Activated naive CD4-positive, alpha-beta T cell (primary cell): ENCODE data around the gene RSPH3.
"Not testable (repeated sequence)": the region's sequence is repeated elsewhere in the genome, so short reads cannot be mapped to it uniquely, and the experiment has no call there.

Source experiments
- DNase-seq, 4 experiments: peaks; one replicate each; lab custom pipeline; 2025; lab: John Stamatoyannopoulos, UW

Gene RSPH3

GRCh38 chr6:159023893-159024292 lies 23.9 kb upstream of the RSPH3 start:
- no peak for DNase-seq

DNA sequence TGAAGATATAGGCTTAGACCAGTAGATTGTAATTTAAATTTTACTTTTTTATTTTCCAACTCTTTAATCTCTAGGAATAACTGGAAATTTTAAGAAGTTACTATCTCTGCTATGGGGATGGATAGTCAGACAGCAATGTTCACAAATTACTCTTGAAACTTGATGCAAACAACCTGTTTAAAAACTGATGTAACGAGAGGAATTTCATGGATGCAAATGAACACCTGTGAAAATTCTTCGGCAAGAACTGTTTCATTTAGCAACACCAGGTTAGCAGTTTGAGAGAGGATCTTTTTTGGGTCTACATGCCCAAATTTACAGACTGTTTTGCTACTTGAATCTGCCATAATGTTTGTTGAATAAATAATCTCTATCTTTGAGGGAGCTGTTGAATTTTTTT lies 20.0 kb upstream of the RSPH3 start:
- DNase-seq, result no peak

GRCh38 chr6:159017757-159018559 lies 18.0 kb upstream of the RSPH3 start:
- no peak for DNase-seq

DNA sequence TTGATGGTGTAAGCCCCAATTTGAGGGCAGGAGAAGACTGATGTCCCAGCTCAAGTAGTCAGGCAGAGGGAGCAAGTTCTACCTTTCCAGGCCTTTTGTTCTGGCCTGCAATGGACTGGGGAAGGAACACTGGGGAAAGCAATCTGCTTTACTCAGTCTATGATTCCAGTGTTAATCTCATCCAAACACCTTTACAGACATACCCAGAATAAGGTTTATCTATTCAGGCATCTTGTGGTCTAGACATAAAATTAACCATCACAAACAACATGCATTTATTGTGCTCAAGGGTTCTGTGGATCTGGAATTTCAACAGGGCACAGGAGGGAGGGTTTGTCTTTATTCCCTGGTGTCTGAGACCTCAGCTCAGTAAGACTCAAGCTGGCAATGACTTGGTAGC lies 14.4 kb upstream of the RSPH3 start:
- no peak for DNase-seq

- DNase-seq, result no peak
Observed at GRCh38 chr6:159013229-159013628, 13.2 kb upstream of the RSPH3 start.

- DNase-seq, result no peak
Observed at GRCh38 chr6:159012201-159012600, 12.2 kb upstream of the RSPH3 start.

GRCh38 chr6:159010037-159010612 lies 10.1 kb upstream of the RSPH3 start:
- not testable (repeated sequence) for DNase-seq

GRCh38 chr6:159008656-159009288 lies 8.8 kb upstream of the RSPH3 start:
- no peak for DNase-seq

DNA sequence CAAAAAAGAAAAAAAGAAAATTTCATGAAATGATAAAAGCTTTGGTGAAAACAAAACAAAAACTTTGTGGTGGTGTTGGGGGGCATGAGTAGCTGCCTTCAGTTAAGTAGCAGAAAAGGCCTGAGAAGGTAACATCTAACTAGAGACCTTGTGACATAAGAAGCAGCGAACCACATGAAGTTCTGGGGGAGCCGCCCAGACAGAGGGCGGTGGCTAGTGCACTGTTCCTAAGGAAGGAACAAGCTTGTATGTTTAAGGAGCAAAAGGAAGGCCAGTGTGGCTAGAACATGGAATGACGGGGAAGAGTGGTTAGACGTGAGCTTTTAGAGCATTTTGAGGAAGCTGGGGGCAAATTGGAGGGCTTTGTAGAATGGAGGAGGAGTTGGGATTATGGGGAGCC lies 7.5 kb upstream of the RSPH3 start:
- no peak for DNase-seq

DNA sequence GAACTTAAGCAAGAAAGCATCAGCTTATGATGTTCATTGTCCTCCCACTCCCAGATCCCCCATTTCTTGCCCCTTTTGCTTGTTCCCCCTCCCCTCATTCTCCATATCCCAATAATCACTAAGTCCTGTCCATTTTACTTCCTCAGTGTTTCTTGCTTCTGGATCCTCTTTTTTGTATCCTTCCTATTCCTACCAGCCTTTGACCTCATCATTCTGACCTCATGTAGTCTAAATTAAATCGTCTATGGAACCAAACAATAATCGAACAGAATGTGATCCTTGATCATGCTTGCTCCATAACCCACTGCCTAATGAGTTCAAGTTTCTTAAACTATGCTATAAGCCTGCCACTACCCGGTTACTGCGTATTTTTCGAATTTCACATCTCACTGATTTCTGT lies 5.4 kb upstream of the RSPH3 start:
- no peak for DNase-seq

- DNase-seq, result no peak
Observed at GRCh38 chr6:159004592-159004991, 4.6 kb upstream of the RSPH3 start.

DNA sequence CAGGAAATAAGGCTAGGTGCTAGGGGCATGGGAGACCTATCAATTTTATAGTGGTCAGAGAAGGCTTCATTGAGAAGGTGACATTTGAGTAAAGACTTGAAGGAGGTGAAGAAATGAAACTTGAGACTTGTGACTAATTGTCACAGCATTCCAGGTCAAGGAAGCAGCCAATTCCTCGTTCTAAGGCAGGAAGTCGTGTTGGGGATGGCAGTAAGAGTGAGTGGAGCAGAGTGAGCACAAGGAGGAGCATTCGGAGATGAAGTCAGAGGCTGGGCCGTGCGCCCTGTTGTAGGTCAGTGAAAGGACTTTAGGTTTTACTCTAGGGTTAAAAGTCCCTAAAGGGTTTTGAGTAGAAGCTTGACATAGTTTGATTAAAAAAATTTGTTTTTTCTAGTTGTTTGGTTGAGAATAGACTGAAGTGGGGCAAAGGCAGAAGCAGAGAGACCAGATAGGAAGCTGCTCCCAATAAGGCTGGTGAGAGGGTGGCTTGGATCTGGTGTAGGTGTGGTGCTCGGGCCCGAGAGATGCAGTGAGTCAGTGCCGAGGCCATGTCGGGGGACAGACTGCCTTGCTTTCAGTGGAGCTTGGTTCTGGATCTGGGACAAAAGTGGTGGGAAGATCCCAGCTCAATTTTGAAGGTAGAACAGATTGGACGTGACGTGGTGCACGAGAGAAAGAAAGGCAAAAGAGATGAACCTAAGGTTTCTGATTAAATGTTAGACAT lies 2.6 kb upstream of the RSPH3 start:
- DNase-seq, result no peak

DNA sequence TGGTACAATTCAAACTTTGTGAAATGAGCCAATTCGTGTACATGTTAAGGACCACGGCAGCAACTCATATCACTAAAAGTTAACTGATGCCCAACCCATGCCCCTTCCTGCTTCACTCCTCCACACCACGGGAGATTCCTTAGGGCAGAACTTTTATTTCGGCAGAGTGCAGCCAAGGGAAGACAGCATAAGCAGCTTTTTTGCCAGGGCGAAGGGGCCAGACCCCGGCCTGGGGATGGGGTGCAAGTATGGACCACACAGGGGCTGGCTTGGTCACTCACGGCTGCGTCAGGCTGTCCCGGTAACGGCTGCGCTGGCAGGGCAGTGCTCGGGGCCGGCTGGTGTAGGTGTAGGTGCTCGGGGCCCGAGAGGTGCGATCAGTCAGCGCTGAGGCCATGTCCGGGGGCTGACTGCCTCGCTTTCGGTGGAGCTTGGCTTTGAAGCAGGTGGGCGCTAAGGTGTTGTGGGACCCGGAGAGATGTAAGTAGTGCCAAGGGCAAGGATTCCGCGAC lies 792 bp downstream of the RSPH3 start:
- DNase-seq, result no peak

DNA sequence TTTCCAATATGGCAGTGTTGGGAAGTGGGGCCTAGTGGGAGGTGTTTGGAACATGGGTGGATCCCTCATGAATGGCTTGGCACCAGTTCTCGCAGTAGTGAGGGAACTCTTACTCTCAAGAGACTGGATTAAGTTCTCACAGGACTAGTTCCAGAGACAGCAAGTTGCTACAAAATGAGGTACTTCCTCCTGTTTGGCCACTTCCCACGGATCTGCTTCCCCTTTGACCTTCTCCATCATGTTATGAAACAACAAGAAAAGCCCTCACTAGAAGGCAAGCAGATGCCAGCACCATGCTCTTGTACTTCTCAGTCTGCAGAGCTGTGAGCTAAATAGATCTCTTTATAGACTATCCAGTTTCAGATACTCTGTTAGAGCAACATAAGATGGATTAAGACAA lies 3.1 kb downstream of the RSPH3 start:
- no peak for DNase-seq

DNA sequence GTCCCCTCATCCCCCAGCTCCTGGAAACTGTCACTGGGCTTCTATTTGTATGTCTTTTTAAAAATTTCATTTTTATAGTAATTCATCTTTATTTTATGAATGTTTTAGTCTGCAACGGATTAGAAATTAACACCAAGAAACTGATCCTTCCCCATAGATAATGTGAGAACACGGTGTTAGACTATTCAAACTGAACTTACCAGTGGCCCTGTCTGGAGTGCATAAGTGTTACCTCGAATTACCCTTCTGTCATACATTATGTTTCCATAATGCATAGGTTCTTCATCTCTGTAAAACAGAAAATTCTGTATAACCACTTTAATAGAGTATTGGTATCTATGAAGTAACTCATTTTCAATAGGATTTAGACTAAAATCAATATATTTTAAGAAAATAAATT lies 6.4 kb downstream of the RSPH3 start:
- no peak for DNase-seq

DNA sequence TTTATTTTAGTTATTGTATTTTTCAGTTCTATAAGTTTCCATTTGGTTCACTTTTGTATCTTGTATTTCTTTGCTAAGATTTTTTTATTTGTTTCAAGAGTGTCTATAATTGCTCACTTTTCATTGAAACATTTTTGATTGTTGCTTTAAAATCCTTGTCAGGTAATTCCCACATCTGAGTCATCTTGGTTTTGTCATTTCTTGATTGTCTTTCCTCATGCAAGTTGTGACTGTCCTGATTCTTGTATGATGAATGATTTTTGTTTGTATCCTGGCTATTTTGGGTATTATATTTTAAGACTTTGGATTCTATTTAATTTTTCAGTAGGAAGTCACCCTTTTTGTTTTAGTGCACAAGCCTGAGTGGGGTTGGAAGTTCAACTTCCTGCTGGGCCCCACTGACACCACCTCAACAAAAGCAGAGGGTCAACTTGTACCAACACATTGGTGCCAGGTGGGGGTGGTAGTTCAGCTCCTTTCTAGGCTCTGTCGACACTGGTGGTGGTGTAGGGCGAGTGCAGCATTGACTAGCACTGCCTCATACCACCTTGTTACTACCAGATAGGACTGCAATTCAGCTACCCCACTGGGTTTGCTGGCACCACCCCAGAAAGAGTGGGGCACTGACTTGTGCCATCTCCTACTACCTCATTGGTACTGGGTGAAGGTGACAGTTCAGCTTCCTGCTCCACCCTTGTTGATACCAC lies 8.8 kb downstream of the RSPH3 start:
- DNase-seq, result no peak

DNA sequence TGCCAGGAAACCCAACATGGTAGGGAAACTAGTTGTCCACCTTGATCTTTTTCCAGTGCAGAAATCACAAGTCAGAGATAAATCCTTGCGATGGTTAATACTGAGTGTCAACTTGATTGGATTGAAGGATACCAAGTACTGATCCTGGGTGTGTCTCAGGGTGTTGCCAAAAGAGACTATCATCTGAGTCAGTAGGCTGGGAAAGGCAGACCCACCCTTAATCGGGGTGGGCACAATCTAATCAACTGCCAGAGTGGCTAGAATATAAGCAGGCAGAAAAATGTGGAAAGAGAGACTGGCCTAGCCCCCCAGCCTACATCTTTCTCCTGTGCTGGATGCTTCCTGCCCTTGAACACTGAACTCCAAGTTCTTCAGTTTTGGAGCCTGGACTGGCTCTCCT lies 10.3 kb downstream of the RSPH3 start:
- DNase-seq, result not testable (repeated sequence)

GRCh38 chr6:158988477-158988876 lies 11.5 kb downstream of the RSPH3 start:
- DNase-seq, result no peak

DNA sequence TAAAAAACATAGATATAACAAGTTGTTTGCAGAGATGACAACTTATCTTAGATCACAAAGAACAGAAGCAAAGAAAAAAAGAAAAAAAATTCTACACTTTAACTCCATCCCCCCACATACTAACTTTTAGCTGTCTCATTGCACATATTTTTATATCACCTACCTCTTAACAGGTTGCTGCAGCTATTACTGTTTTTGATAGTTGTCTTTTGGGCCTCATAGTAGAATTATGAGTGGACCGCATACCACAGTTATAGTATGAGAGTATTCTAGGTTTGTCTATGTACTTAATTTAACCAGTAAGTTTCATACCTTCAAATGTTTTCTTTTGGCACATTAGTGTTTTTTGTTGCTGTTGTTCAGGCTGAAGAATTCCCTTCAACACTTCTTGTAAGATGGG lies 12.3 kb downstream of the RSPH3 start:
- no peak for DNase-seq

DNA sequence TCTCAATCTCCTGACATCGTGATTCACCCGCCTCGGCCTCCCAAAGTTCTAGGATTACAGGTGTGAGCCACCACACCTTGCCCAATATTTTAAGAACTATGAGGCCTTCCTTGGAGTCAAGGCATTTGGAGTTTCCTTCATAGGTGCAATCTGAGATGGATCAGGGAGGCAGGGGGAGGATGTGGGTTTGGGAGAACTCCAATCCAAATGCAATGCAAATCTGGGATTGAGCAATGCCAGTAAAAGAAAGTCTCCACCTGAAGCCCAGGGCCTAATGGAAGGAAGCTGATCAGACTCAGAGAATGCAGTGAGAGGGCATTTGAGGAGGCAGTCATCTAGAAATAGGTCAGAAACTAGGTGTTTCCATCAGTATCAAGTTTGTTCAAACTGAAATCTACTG lies 21.2 kb downstream of the RSPH3 start:
- DNase-seq, result no peak

GRCh38 chr6:158977382-158977781 lies 22.6 kb downstream of the RSPH3 start:
- no peak for DNase-seq
